Transverse colon (tissue), 3 donors: ENCODE data around the gene PNMA6E.

ENCODE experiments used
- EP300 ChIP-seq: sonication (generic); formaldehyde crosslinking; IDR thresholded peaks from one replicate; pipeline ENCODE4 v1.6.1; 2017; ENCODE audit warnings: antibody characterized with exemption, low read depth
- POLR2A ChIP-seq: fragments of 450-650 bp; IDR thresholded peaks from one replicate; pipeline ENCODE4 v1.6.1; 2016; ENCODE audit warnings: antibody characterized with exemption, mild to moderate bottlenecking, moderate library complexity
- TF ChIP-seq, protein P1 (sequence below), 5 experiments: fragments of 200-600 bp in 3 of 5; fragments of 450-650 bp in 2 of 5; sonication (generic) in 3 of 5; IDR thresholded peaks; 1 replicate in 2 of 5; 2 replicates in 3 of 5; pipeline ENCODE4 v1.5.1; 2016 to 2017; ENCODE audit warnings: antibody characterized with exemption in 5 of 5, inconsistent platforms in 3 of 5, mild to moderate bottlenecking in 2 of 5, moderate library complexity in 1 of 5

DNA sequence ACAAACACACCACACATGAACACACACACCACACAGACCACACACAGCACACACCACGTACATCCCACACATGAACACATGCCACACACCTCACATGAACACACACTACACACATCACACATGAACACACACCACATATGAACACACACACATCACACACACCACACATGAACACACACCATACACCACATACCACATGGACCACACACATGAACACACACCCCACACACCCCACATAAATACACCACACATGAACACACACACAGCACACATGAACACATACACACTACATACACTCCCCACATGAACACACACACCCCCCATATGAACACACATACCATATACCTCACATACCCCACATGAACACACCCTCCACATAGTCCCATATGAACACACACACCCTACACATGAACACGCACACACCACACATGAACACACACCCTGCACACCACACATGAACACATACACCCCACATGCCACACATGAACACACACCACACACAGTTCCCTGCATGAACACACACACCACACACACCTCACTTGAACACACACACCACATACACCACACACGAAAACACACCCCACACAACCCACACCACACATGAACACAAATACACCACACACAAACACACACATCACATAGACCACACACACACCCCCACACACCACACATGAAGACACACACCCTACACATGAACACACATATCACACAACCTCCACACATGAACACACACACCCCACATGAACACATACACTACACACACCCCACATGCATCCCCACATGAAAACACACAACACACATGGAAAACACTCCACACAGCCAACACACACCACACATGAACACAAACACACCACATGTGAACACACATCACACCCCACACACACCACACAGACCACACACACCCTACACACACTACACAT, 18.3 kb downstream of the PNMA6E start:
- TF ChIP-seq EP300 (no peak), POLR2A (no peak)
- TF ChIP-seq, protein P1, sequence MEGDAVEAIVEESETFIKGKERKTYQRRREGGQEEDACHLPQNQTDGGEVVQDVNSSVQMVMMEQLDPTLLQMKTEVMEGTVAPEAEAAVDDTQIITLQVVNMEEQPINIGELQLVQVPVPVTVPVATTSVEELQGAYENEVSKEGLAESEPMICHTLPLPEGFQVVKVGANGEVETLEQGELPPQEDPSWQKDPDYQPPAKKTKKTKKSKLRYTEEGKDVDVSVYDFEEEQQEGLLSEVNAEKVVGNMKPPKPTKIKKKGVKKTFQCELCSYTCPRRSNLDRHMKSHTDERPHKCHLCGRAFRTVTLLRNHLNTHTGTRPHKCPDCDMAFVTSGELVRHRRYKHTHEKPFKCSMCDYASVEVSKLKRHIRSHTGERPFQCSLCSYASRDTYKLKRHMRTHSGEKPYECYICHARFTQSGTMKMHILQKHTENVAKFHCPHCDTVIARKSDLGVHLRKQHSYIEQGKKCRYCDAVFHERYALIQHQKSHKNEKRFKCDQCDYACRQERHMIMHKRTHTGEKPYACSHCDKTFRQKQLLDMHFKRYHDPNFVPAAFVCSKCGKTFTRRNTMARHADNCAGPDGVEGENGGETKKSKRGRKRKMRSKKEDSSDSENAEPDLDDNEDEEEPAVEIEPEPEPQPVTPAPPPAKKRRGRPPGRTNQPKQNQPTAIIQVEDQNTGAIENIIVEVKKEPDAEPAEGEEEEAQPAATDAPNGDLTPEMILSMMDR (IDR thresholded peaks at IDR 0.05), result no peak
